Astrocyte (in vitro differentiated cells and primary cell): Measurements from ENCODE around the gene PPP1R14C. TPM values are rescaled to one million over a fixed set of nuclear protein-coding genes. Genes with fewer than 3 reads are reported as not detected.

ENCODE experiments used
- DNase-seq: peaks from one replicate; pipeline ENCODE4 v3.0.0-alpha.2; 2010; ENCODE audit warnings: low read depth
- FAIRE-seq: peaks from 2 replicates; lab custom pipeline; 2011; peaks lifted over from hg19 to GRCh38; lab: Jason Lieb, UNC
- H2AFZ ChIP-seq: 2 replicates; pipeline ENCODE4 v1.6.0; 2012; ENCODE audit warnings: low read depth, low read length, inconsistent platforms
- H3K27ac ChIP-seq: 2 replicates; pipeline ENCODE4 v1.5.1; 2011; ENCODE audit warnings: low read depth, low read length, inconsistent platforms
- H3K27me3 ChIP-seq: 2 replicates; pipeline ENCODE4 v1.6.0; 2011; ENCODE audit warnings: low read length, inconsistent platforms; ENCODE audit not compliant: insufficient read depth
- H3K36me3 ChIP-seq: 2 replicates; pipeline ENCODE4 v1.5.1; 2011; ENCODE audit warnings: low read length, inconsistent platforms; ENCODE audit not compliant: insufficient read depth
- H3K4me1 ChIP-seq: 2 replicates; pipeline ENCODE4 v1.5.1; 2011; ENCODE audit warnings: low read length, inconsistent platforms; ENCODE audit not compliant: insufficient read depth
- H3K4me2 ChIP-seq: 2 replicates; pipeline ENCODE4 v1.6.0; 2012; ENCODE audit warnings: low read length, inconsistent platforms
- H3K4me3 ChIP-seq: 2 replicates; pipeline ENCODE4 v1.5.1; 2011; ENCODE audit warnings: low read depth, mild to moderate bottlenecking, low read length, inconsistent platforms; ENCODE audit not compliant: insufficient read depth
- H3K79me2 ChIP-seq: 2 replicates; pipeline ENCODE4 v1.6.0; 2012; ENCODE audit warnings: mild to moderate bottlenecking, low read length, inconsistent platforms; ENCODE audit not compliant: insufficient read depth
- H3K9ac ChIP-seq: 2 replicates; pipeline ENCODE4 v1.6.0; 2012; ENCODE audit warnings: mild to moderate bottlenecking, low read length, inconsistent platforms
- H3K9me3 ChIP-seq: 2 replicates; pipeline ENCODE4 v1.5.1; 2012; ENCODE audit warnings: low read depth, mild to moderate bottlenecking, low read length, inconsistent platforms; ENCODE audit not compliant: insufficient read depth
- H4K20me1 ChIP-seq: 2 replicates; pipeline ENCODE4 v1.6.0; 2012; ENCODE audit warnings: low read length, inconsistent platforms; ENCODE audit not compliant: insufficient read depth
- H3K27ac Mint-ChIP-seq: one replicate; pipeline ENCODE4 v1.8.0; 2021; ENCODE audit warnings: mild to moderate bottlenecking, mixed read lengths; ENCODE audit not compliant: unreplicated experiment
- H3K27me3 Mint-ChIP-seq: one replicate; pipeline ENCODE4 v1.8.0; 2021; ENCODE audit warnings: low read depth, mixed read lengths; ENCODE audit not compliant: unreplicated experiment
- H3K36me3 Mint-ChIP-seq: one replicate; pipeline ENCODE4 v1.8.0; 2021; ENCODE audit warnings: low read depth, mixed read lengths; ENCODE audit not compliant: unreplicated experiment
- H3K4me1 Mint-ChIP-seq: one replicate; pipeline ENCODE4 v1.8.0; 2021; ENCODE audit warnings: low read depth, mixed read lengths; ENCODE audit not compliant: unreplicated experiment
- H3K4me3 Mint-ChIP-seq: one replicate; pipeline ENCODE4 v1.8.0; 2021; ENCODE audit warnings: mild to moderate bottlenecking, moderate library complexity, mixed read lengths; ENCODE audit not compliant: unreplicated experiment
- H3K9me3 Mint-ChIP-seq: one replicate; pipeline ENCODE4 v1.8.0; 2021; ENCODE audit warnings: mild to moderate bottlenecking, mixed read lengths; ENCODE audit not compliant: unreplicated experiment
- CTCF ChIP-seq: IDR thresholded peaks from 2 replicates; pipeline ENCODE4 v1.5.1; 2011; ENCODE audit warnings: low read depth, mild to moderate bottlenecking, inconsistent platforms, low read length, moderate library complexity; ENCODE audit not compliant: insufficient read depth
- EZH2 ChIP-seq: IDR thresholded peaks from 2 replicates; pipeline ENCODE4 v1.6.1; 2012; ENCODE audit warnings: mild to moderate bottlenecking, low read length, inconsistent platforms; ENCODE audit not compliant: insufficient read depth
- total RNA-seq: library from RNA; stranded (reverse); gene quantifications from 2 replicates; pipeline ENCODE4 v1.2.1, GENCODE V29; 2021

Gene PPP1R14C
- total RNA-seq, 1 donor from 2014 or later, result 3.9 TPM

- Histone ChIP-seq H3K36me3 (no peaks in the 10 kb centered on the region), H2AFZ (no peak overlapping the region), H3K4me1 (no peaks in the 10 kb centered on the region), H3K27me3 (no peaks in the 10 kb centered on the region), H3K9me3 (peaks cover 3% of the 10 kb centered on the region), H4K20me1 (no peaks in the 10 kb centered on the region), H3K4me3 (no peak overlapping the region), H3K4me2 (no peak overlapping the region), H3K79me2 (no peaks in the 10 kb centered on the region), H3K27ac (no peak overlapping the region), H3K9ac (no peak overlapping the region)
- Mint-ChIP-seq H3K36me3 (no peaks in the 10 kb centered on the region), H3K9me3 (peaks cover 9% of the 10 kb centered on the region), H3K4me3 (no peak overlapping the region), H3K27ac (no peak overlapping the region), H3K4me1 (peaks cover 5% of the 10 kb centered on the region), H3K27me3 (peaks cover 41% of the 10 kb centered on the region)
- FAIRE-seq, result no peak
- no peak for DNase-seq
- TF ChIP-seq EZH2 (no peak), CTCF (no peak)
Measured at GRCh38 chr6:150280703-150281102, 137.9 kb downstream of the PPP1R14C start.

- H3K36me3 Mint-ChIP-seq, result no peaks in the 10 kb centered on the region
- H3K27ac Mint-ChIP-seq, result no peak overlapping the region
- no peaks in the 10 kb centered on the region for H3K79me2 ChIP-seq
- no peak overlapping the region for H3K4me3 ChIP-seq
- H4K20me1 ChIP-seq, result no peaks in the 10 kb centered on the region
- H3K9me3 ChIP-seq, result peaks cover 3% of the 10 kb centered on the region
- no peak overlapping the region for H3K4me2 ChIP-seq
- TF ChIP-seq EZH2, result no peak
- no peak for TF ChIP-seq CTCF
- no peak overlapping the region for H3K27ac ChIP-seq
- H2AFZ ChIP-seq, result no peak overlapping the region
- H3K9me3 Mint-ChIP-seq, result peaks cover 19% of the 10 kb centered on the region
- DNase-seq, result no peak
- peaks cover 4% of the 10 kb centered on the region for H3K27me3 ChIP-seq
- H3K9ac ChIP-seq, result no peak overlapping the region
- no peak for FAIRE-seq
- no peaks in the 10 kb centered on the region for H3K36me3 ChIP-seq
- no peaks in the 10 kb centered on the region for H3K4me1 ChIP-seq
- peaks cover 41% of the 10 kb centered on the region for H3K27me3 Mint-ChIP-seq
- peaks cover 2% of the 10 kb centered on the region for H3K4me1 Mint-ChIP-seq
- no peak overlapping the region for H3K4me3 Mint-ChIP-seq
Measured at GRCh38 chr6:150281767-150282166, 138.9 kb downstream of the PPP1R14C start.

GRCh38 chr6:150282806-150283205 is 140.0 kb downstream of the PPP1R14C start:
- Mint-ChIP-seq H3K27me3 (peaks cover 38% of the 10 kb centered on the region), H3K4me1 (peaks cover 2% of the 10 kb centered on the region), H3K36me3 (no peaks in the 10 kb centered on the region), H3K9me3 (peaks cover 20% of the 10 kb centered on the region), H3K4me3 (no peak overlapping the region), H3K27ac (no peak overlapping the region)
- Histone ChIP-seq H3K9ac (no peak overlapping the region), H3K79me2 (no peaks in the 10 kb centered on the region), H3K27me3 (peaks cover 4% of the 10 kb centered on the region), H3K36me3 (no peaks in the 10 kb centered on the region), H2AFZ (no peak overlapping the region), H3K27ac (no peak overlapping the region), H3K4me2 (no peak overlapping the region), H3K4me3 (no peak overlapping the region), H4K20me1 (no peaks in the 10 kb centered on the region), H3K9me3 (peaks cover 3% of the 10 kb centered on the region), H3K4me1 (no peaks in the 10 kb centered on the region)
- DNase-seq, result peak; percentile 61
- FAIRE-seq, result no peak
- TF ChIP-seq EZH2, result no peak
- no peak for TF ChIP-seq CTCF
